ENCODE measurements around the gene PLEKHJ1.
A peak's percentile ranks its signal among the peaks of the same experiment; 100 is the strongest.
"Not testable (repeated sequence)": the region's sequence is repeated elsewhere in the genome, so short reads cannot be mapped to it uniquely, and the experiment has no call there.

PLEKHJ1 gene, protein sequence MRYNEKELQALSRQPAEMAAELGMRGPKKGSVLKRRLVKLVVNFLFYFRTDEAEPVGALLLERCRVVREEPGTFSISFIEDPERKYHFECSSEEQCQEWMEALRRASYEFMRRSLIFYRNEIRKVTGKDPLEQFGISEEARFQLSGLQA

DNA sequence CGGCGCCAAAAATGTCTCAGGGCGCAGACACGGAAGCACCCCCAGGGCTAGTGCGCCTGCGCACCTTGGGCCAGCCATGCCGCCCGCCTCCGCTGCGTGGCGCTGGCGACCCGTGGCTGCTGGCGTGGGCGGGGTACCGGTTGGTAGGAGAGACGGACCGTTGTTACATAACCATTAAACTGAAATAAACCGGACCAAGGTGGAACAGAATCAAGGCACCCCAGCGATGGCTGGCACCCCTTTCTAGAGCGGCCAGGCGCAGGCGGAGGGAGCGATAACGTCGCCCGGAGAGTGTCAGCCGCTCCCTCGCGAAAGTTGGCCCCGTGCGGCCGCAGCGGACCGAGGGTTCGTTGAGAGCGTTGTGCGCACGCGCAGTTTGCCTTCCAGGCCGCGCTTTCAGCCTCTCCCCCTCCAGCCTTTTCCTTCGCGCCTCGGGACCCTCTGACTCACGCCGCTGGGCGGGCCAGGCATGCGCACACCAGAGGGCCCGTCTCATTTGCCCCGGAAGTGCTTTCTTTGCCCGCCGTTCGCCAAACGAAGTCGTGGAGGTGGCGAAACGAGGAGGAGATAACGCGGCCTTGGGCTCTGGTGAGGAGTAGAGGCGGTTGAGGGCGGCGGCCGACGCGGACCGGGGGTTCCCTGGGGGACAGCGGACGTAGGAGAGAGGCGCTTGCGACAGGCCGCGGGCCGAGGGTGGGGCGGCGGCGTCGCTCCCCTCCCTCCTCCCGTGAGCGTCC is at the start of gene PLEKHJ1, which contains the start of gene SF3A2:
Gene PLEKHJ1, minus strand, starts transcription at position 16 of the 737 bp plus-strand sequence. CDS start 81 bp downstream, outside the sequence.
Gene SF3A2, plus strand, starts transcription at position 511 of the 737 bp plus-strand sequence. CDS start 6,595 bp downstream, outside the sequence.
- peak; percentile 99 for DNase-seq

DNA sequence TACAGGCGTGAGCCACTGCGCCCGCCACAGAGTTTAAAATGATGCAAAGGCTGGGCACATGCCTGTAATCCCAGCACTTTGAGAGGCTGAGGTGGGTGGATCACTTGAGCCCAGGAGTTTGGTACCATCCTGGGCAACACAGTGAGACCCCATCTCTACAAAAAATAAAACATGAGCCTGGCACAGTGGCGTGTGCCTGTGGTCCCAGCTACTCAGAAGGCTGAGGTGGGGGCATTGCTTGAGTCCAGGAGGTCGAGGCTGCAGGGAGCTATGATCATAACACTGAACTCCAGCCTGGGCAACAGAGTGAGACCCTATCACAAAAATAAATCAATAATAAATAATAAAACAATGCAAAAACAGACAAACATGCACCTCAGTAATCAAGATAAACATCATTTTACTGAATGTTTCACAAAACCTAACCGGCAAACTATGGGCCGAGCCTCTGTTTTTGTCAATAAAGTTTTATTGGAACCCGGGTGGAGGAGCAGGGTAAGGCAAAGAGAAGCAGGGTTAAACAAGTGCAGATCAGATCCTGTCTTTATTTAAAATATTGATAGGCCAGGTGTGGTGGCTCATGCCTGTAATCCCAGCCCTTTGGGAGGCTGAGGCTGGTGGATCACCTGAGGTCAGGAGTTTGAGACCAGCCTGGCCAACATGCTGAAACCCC is 47.8 kb upstream of the PLEKHJ1 start:
- DNase-seq: no peak

DNA sequence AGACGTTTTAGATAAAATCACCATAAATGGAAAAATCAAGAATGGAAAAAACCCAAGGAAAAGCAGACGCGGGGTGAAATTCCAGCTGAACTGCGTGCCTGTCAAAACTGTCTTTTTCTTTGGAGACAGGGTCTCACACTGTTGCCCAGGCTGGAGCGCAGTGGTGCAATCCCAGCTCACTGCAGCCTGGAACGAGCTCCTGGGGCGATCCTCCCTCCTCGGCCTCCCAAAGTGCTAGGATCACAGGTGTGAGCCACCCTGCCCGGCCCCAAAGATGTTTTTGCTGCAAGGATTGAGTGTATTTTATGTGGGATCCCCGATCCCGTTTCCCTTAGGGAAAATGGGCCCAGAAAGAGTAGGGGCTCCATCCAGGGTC is 46.7 kb upstream of the PLEKHJ1 start:
- no peak for DNase-seq

DNA sequence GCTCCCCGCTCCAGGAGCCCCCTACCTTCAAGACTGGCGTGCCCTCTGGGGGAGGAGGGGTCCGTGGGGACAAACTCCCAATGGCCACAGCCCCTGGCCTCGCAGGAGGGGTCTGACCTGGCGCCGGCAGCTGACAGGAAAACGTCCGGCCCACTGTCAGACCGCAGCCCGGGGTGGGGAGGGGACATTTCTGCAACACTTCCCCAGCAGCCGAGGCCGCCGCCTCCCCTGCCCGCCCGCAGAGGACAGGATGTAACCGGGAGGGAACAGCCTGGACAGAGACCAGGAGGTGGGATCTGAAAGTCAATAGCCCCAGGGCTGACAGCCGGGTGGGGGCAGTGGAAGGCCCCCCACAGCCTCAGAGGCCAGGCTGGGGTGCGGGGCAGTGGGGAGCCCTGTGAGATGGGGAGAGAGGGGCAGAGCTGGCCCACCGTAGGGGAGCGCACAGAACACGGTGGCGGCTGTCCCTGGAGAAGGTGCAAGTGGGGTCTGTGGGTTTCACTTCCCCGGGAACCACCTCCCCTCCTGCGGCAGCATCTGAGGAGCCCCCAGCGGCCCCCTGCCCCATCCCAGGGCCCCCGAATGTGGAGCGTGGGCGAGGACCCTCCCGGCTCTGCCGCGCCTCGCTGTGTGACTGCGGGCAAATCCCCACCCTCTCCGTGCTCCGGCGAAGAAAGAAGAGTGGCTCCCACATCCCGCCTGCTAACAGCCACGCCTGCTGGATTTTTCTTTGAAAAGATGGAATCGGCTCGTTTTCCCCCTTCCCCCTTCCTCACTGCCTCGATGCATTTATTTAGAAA is 46.1 kb upstream of the PLEKHJ1 start, which contains the start of gene PEAK3:
Gene PEAK3, minus strand, starts transcription at position 114 of the 800 bp plus-strand sequence. CDS start 1,244 bp downstream, outside the sequence.
- DNase-seq: no peak

DNA sequence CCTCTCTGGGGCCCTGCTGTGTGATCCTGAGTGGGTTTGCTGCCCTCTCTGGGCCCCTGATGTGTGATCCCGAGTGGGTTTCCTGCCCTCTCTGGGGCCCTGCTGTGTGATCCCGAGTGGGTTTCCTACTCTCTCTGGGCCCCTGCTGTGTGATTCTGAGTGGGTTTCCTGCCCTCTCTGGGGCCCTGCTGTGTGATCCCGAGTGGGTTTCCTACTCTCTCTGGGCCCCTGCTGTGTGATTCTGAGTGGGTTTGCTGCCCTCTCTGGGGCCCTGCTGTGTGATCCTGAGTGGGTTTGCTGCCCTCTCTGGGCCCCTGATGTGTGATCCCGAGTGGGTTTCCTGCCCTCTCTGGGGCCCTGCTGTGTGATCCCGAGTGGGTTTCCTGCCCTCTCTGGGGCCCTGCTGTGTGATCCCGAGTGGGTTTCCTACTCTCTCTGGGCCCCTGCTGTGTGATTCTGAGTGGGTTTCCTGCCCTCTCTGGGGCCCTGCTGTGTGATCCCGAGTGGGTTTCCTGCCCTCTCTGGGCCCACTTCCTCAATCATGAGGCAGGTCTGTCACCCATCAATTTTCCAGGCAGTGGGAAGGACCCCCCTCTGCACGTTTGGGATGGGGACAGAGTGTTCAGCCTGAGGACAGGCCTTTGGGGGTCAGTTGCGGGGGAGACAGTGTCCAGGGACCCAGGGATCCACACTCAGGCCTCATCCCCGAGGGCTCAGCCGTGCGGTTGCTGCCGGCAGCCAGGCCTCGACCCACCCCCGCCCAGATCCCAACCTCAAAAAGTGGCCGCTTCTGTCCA is 45.3 kb upstream of the PLEKHJ1 start:
- not testable (repeated sequence) for DNase-seq

DNA sequence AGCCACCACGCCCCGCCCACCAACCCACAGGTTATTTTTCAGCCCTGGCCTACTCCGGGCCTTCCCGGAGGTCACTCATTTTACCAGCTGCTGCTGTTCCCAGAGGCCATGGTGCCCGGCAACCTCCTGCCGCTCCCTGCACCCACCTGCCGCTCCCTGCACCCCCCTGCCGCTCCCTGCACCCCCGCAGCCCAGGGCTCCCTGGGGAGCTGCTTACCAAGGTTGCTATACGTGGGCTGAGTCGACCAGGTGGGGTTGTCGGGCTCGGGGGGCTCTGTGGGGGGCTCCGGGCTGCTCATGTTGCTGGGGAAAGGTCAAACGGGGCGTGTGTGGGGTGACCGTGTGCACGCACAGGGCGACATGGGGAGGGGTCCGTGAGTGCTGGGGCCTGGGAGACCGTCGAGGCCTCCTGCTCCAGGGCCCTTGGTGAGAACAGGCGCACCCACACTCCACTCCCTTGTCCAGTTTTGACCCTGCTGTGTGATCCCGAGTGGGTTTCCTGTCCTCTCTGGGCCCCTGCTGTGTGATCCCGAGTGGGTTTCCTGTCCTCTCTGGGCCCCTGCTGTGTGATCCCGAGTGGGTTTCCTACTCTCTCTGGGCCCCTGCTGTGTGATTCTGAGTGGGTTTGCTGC is 44.6 kb upstream of the PLEKHJ1 start:
- no peak for DNase-seq

DNA sequence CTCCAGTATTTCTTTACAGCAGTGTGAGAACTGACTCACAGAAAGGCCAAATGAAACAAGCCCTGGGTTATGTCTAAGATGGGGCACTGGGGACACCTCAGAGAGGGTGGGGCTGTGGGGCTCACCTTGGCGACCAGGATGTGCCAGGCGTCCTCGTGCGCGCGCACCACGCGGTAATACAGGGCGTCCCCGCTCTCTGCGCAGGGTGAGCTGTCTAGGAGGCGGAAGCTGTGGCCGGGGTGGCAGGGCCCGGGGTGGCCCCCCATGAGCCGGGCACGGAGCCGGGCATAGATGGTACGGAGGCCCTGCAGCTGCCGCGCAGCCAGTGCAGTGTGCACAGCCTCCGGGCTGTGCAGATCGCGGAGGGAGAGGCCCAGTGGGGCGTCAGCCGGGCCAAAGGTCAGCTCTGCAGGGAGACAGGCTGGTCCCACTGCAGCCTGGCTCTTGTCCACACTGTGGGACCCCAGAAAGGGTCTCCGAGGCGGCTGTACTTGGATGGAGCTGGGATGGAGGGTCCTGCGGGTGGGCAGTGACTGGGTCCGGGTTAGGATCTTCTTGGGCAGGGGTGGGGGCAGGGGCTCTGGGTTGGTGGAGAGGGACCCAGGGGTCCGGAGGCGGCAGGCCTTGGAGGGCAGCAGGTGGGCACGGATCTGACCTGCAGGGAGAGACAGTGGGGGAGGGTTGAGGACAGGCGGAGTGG is 42.5 kb upstream of the PLEKHJ1 start:
- DNase-seq: no peak

DNA sequence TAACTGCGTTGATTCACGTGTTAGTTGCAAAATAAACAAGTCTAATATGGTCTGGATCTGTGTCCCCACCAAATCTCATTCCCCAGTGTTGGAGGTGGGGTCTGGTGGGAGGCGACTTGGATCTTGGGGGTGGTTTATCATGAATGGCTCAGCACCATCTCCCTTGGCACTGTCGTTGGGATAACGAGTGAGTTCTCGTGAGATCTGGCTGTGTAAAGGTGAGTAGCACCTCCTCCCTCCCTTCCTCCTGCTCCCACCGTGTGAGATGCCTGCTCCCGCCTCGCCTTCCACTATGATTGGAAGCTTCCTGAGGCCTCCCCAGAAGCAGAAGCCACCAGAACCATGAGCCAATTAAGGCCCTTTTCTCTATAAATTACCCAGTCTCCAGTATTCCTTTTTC is 41.0 kb upstream of the PLEKHJ1 start:
- no peak for DNase-seq

DNA sequence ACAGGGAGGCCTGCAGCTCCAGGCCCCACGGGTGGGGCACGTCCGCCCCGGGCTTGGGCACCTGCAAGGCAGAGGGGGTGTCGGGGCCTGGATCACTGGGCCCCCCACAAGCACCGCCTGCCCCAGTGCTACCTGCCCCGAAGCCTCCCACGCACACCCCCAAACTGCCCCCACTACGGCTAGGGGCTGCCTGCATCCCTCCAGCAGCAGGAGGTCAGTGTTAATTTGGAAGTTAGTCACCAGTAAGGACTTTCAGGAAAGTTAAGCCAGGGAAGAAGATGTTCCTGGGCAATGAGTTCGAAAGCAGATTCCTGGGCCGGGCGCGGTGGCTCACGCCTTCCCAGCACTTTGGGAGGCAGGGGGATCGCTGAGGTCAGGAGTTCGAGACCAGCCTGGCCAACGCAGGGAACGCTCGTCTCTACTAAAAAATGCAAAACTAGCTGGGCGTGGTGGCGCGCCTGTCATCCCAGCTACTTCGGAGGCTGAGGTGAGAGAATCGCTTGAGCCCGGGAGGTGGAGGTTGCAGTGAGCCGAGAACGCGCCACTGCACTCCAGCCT is 40.4 kb upstream of the PLEKHJ1 start:
- DNase-seq: no peak

DNA sequence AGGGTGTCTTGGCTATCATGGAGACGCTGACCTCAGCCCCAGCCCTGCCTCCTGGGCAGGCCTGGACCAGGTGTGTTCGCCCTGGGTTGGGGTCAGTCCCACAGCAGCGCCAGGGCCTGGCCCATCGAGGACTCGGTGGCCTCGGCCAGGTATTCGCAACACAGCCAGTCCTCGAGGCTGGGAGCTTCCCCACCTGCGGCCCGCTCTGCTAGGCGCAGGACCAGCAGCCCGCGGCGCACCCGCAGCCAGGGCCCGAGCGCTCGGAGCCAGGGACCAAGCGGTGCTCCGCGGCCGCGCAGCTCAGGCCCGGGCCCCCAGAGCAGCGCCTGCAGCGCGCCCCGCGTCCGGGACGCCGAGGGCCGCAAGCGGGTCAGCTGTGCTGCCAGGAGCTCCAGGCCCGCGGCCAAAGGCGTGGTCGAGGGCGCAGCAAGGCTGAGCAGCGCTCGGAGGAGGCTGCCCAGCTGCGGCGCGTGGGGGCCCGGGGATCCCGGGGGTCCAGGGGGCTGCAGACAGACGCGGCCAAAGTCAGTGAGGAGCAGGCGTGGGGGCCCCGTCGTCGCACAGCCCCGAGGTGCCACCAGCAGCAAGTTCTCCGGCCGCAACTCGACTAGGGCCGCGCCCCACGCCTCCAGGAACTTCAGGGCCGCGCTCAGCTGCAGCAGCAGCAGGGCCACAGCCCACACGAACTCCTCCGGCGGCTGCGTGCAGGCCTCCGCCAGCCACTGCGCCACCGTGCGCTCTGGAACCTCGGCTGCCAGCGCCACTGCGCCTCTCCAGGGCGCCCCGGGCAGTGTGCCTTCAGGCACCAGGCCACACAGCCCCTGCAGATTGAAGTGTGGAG is 39.7 kb upstream of the PLEKHJ1 start:
- DNase-seq: no peak

DNA sequence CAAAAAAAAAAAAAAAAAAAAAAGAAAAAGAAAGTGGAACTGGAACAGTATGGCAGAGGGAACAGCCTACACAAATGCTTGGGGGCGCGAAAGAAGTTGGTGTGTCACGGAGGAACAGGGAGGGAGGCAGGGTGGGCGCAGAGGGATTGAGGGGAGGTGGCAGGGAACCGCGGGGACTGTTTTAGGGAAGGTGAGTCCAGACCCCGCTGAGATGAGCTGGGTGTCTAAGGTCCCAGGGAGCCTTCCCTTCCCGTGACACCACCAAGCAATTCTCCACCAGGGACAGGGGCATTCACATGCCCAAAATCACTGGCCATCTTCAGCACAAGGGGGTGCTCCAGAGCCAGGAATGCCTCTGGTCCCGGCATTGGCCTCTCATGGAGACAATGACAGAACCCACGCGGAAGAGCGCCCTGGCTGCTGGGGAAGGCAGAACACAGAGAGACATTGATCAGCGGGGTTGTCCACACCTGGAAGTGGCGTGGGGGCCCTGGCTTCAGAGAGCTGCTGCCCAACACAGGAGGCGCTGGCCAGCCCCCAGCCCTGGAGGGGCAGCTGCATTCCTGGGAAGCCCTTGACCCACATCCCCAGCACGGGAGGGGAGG is 38.9 kb upstream of the PLEKHJ1 start:
- DNase-seq: peak; percentile 34

DNA sequence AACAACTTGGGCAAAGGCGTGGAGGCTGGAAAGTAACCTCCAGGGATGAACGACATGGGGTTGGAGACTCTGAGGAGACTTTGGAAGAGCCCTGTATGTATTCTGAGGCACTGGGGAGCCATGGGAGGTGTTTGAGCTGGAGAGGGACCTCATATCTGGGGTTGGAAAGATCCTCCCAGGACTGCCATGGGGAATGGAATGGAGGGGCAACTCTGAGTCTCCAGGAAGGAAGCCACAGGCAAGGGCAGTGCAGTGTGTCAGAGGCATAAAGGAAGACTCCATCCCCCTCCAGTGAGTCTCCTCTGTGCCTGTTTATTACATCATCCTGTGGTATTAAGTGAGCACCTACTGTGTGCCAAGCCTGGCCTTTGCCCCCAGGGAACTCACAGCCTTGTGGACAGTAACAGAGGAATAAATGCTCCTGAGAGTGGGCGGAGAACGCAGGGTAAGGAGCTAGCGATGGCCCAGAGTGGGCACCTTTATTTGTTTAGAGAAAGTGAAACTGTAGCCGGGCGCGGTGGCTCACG is 38.1 kb upstream of the PLEKHJ1 start:
- DNase-seq: no peak

DNA sequence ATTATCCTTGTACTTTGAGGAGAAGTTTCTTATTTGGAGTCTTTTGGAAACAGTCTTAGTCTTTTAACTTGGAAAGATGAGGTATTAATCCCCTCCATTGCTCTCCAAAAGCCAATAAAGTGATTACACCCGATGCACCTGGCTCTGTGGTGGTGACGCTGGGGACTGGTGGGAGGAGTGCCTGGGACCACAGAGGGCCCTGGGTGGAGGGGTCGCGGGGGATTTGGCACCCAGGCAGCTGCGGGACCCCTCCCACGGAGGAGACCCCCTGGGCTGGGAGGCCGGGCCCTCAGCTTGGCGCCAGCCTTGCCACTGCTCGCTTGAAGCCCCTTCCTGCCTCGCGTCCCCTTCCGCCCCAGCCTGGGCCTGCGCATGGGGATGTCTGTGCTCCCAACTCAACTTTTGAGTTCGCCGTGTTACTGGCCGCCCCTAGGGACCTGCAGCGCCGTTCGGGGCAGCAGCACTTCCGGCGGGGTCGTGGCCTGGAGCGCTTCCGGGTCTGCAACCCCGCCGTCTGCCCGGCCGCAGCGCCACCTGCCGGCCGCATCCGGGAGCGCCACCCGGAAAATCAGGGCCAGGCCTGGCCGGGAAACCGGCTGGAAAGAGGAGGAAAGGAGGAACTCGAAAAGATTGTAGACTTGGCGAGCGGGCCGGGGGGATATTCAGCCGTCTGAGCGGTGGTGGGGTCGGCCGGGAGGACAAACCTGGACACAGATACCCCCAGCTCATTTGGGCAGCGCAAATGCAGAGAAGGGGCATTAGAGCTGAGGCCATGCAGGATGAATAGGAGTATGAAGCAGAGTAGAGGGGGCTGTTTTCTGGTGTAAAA is 37.4 kb upstream of the PLEKHJ1 start:
- DNase-seq: peak; percentile 55

DNA sequence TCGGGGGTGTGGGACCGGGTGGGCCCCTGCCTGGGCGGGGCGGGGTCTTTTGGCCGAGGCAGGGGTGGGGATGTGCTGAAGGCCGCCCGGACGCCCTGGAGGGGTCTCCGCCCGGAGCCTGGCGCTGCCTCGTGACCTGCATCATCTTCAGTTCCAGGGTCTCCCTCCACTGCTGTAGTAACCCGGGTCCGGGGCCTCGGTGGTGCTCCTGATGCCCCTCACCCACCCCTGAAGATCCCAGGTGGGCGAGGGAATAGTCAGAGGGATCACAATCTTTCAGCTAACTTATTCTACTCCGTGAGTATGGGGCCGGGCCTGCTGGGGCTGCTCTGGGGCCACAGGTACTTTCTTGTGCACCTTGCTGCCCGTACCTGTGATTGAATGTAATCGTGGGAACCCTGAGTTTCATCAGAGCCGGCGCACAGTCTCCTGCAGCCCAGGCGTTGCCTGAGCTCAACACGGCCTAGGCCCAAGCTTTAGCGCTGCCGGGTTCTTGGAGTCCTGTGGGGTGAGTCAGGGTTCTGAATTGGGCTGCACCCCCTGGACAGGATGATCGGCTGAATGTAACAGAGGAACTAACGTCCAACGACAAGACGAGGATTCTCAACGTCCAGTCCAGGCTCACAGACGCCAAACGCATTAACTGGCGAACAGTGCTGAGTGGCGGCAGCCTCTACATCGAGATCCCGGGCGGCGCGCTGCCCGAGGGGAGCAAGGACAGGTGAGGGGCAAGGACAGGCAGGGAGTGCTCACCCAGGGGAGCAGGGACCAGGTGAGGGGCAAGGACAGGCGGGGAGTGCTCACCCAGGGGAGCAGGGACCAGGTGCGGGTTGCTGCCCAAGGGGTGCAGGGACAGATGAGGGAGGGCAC is 35.3 kb upstream of the PLEKHJ1 start:
- no peak for DNase-seq

DNA sequence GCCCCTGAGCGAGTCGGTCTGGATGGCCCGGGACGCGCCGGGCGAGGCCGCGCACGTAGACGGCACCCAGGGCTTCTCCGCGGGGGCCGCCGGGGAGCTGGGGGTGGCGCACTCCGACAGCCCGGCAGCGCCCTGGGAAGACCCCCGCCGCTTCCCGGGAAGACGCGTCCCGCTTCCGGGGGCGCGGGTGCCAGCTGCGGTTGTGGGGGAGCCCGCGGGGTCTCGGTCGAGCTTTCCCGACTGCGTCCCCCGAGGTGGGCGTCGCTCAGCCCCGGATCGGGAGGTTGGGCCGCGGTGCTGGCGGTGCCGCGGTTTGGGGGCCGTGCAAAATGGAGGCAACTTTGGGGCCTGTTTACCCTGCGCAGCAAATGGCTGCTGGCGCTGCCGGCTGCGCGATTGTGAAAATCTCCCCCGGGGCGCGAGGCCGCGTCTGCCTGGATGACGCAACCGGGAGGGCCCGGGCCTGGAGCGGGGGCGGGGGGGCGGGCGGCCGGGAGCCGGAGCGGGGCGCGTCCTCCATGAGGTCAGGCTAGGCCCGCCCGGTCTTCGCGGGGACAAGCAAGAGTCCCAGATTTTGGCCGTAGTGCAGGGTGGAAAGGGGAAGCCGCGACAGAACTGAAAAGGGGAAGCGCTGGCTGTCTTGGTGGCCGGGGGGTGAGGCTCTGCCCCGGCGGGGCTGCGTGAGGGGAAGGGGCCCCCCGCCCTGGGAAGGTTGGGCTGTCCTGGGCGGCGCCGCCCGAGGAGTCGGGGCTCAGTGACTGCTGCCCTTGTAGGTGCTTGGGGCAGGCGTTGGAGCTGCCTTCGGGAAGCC is 34.5 kb upstream of the PLEKHJ1 start:
- peak; percentile 63 for DNase-seq

DNA sequence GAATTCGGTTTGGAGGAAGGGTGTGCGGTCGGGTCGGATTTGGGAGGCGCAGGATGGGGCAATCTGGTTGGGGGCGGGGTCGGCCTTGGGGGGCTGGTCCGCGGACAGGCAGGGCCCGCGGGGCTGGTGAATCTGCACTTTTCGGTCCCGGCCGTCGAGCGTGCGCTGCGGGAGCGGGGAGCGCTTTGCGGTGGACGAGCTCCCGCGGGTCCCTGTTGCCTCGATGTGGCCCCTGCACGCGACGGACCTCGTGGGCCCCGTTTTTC is 34.0 kb upstream of the PLEKHJ1 start:
- no peak for DNase-seq

Data from activated CD4-positive, alpha-beta T cell treated with anti-CD3 and anti-CD28 coated beads for 1 hour (primary cell).